H1 (cell line): ENCODE measurements around the gene ZFYVE1. TPM values are rescaled to one million over a fixed set of nuclear protein-coding genes. Genes with fewer than 3 reads are reported as not detected.

Experiments used
- CTCF ChIA-PET: fragments of 300-600 bp; sonication (Branson Sonifier 250); formaldehyde crosslinking; loops from one replicate; lab custom pipeline; 2021; ENCODE audit not compliant: partially characterized antibody; lab: Charles Lee
- POLR2A ChIA-PET: fragments of 300-600 bp; sonication (Branson Sonifier 250); formaldehyde crosslinking; loops from one replicate; lab custom pipeline; 2021; ENCODE audit warnings: inconsistent platforms; ENCODE audit not compliant: partially characterized antibody; lab: Charles Lee
- DNase-seq, 2 experiments: peaks; one replicate each; pipeline versions ENCODE4 v3.0.0 to v3.0.0-alpha.2; 2010 to 2022; ENCODE audit warnings: low spot score in 2 of 2, low read depth in 1 of 2, mixed read lengths in 1 of 2
- FAIRE-seq: peaks from 2 replicates; lab custom pipeline; 2011; peaks lifted over from hg19 to GRCh38; lab: Jason Lieb, UNC
- H2AFZ ChIP-seq: 2 replicates; pipeline ENCODE4 v1.8.1; 2012; ENCODE audit warnings: low read length, inconsistent platforms
- H2AK5ac ChIP-seq: 2 replicates; pipeline ENCODE4 v1.6.1; 2013; ENCODE audit warnings: low read depth, low read length
- H2BK120ac ChIP-seq: replicated peaks from 2 replicates; pipeline ENCODE3; 2013; ENCODE audit warnings: low read depth, low read length, inconsistent platforms
- H2BK12ac ChIP-seq: 2 replicates; pipeline ENCODE4 v1.6.1; 2013; ENCODE audit warnings: low read depth, low read length
- H2BK15ac ChIP-seq: 2 replicates; pipeline ENCODE4 v1.6.1; 2013; ENCODE audit warnings: low read length
- H2BK20ac ChIP-seq: 2 replicates; pipeline ENCODE4 v1.6.1; 2013; ENCODE audit warnings: low read length
- H2BK5ac ChIP-seq: 2 replicates; pipeline ENCODE4 v1.6.1; 2013; ENCODE audit warnings: low read depth, low read length
- H3K14ac ChIP-seq: 2 replicates; pipeline ENCODE4 v1.6.1; 2013; ENCODE audit warnings: inconsistent platforms; ENCODE audit not compliant: insufficient read length
- H3K18ac ChIP-seq: 2 replicates; pipeline ENCODE4 v1.6.1; 2013; ENCODE audit warnings: low read length; ENCODE audit errors: extremely low read depth
- H3K23ac ChIP-seq: 2 replicates; pipeline ENCODE4 v1.6.1; 2013; ENCODE audit warnings: inconsistent platforms; ENCODE audit not compliant: insufficient read length
- H3K23me2 ChIP-seq: 2 replicates; pipeline ENCODE4 v1.6.1; 2013; ENCODE audit warnings: low read depth, low read length
- H3K27ac ChIP-seq: 2 replicates; pipeline ENCODE4 v1.6.1; 2011; ENCODE audit warnings: low read depth, low read length, inconsistent platforms
- H3K27me3 ChIP-seq, 4 experiments: replicated peaks in 1 of 4; 1 replicate in 1 of 4; 2 replicates in 3 of 4; pipeline versions ENCODE4 v1.6.1 to v1.8.1; 2011 to 2013; ENCODE audit warnings: low read length in 3 of 4, mild to moderate bottlenecking in 3 of 4, inconsistent platforms in 2 of 4, mixed read lengths in 2 of 4, moderate library complexity in 1 of 4; ENCODE audit not compliant: control insufficient read depth in 3 of 4, insufficient read depth in 3 of 4; ENCODE audit errors: extremely low read depth in 1 of 4
- H3K36me3 ChIP-seq, 4 experiments: 2 replicates each; pipeline versions ENCODE4 v1.6.1 to v1.8.1; 2011 to 2013; ENCODE audit warnings: mild to moderate bottlenecking in 4 of 4, low read length in 3 of 4, moderate library complexity in 2 of 4, control low read depth in 1 of 4, inconsistent platforms in 1 of 4; ENCODE audit not compliant: insufficient read depth in 4 of 4, control insufficient read depth in 2 of 4
- H3K4ac ChIP-seq: replicated peaks from 2 replicates; pipeline ENCODE3; 2013; ENCODE audit warnings: low read length, low read depth, mixed read lengths, inconsistent platforms; ENCODE audit not compliant: insufficient read length
- H3K4me1 ChIP-seq, 4 experiments: replicated peaks in 1 of 4; 1 replicate in 1 of 4; 2 replicates in 3 of 4; pipeline versions ENCODE4 v1.6.1 to v1.8.1; 2011 to 2013; ENCODE audit warnings: low read length in 3 of 4, inconsistent platforms in 2 of 4, mixed read lengths in 1 of 4; ENCODE audit not compliant: insufficient read depth in 4 of 4, control insufficient read depth in 3 of 4
- H3K4me2 ChIP-seq, 2 experiments: 2 replicates each; pipeline versions ENCODE4 v1.6.1 to v1.8.1; 2011 to 2013; ENCODE audit warnings: low read depth in 2 of 2, low read length in 2 of 2, control low read depth in 1 of 2, inconsistent platforms in 1 of 2, mild to moderate bottlenecking in 1 of 2; ENCODE audit not compliant: insufficient read depth in 1 of 2
- H3K4me3 ChIP-seq, 4 experiments: fragments of 200-600, 300-600 bp in 1 of 4; sonication (generic), shearing (Covaris generic), sonication (Bioruptor Twin) in 1 of 4; 2 replicates each; pipeline versions ENCODE4 v1.5.1 to v1.8.1; 2011 to 2016; ENCODE audit warnings: low read length in 4 of 4, low read depth in 3 of 4, control low read depth in 2 of 4, inconsistent platforms in 2 of 4, mild to moderate bottlenecking in 2 of 4, mixed read lengths in 1 of 4, moderate library complexity in 1 of 4; ENCODE audit not compliant: insufficient read depth in 2 of 4; ENCODE audit errors: extremely low read depth in 1 of 4
- H3K56ac ChIP-seq: replicated peaks from 2 replicates; pipeline ENCODE3; 2013; ENCODE audit warnings: low read depth, mild to moderate bottlenecking, mixed read lengths, low read length, inconsistent platforms; ENCODE audit not compliant: insufficient read length
- H3K79me1 ChIP-seq: 2 replicates; pipeline ENCODE4 v1.6.1; 2013; ENCODE audit warnings: low read depth, low read length, control low read depth
- H3K79me2 ChIP-seq, 2 experiments: 2 replicates each; pipeline versions ENCODE4 v1.6.1 to v1.8.1; 2012 to 2013; ENCODE audit warnings: low read length in 2 of 2, mild to moderate bottlenecking in 2 of 2, inconsistent platforms in 1 of 2; ENCODE audit not compliant: insufficient read depth in 2 of 2, control insufficient read depth in 1 of 2
- H3K9ac ChIP-seq, 4 experiments: replicated peaks in 1 of 4; 1 replicate in 1 of 4; 2 replicates in 3 of 4; pipeline versions ENCODE4 v1.6.1 to v1.8.1; 2011 to 2013; ENCODE audit warnings: low read depth in 3 of 4, low read length in 3 of 4, control low read depth in 2 of 4, mild to moderate bottlenecking in 2 of 4, moderate library complexity in 2 of 4, inconsistent platforms in 1 of 4; ENCODE audit errors: extremely low read depth in 1 of 4
- H3K9me3 ChIP-seq, 2 experiments: 2 replicates each; pipeline versions ENCODE4 v1.6.1 to v1.8.1; 2012 to 2013; ENCODE audit warnings: mild to moderate bottlenecking in 2 of 2, moderate library complexity in 2 of 2, control low read depth in 1 of 2, inconsistent platforms in 1 of 2, low read depth in 1 of 2, low read length in 1 of 2, mixed read lengths in 1 of 2; ENCODE audit not compliant: insufficient read depth in 2 of 2
- H4K20me1 ChIP-seq, 2 experiments: replicated peaks in 1 of 2; 2 replicates each; pipeline versions ENCODE3 to v1.8.1; 2011 to 2013; ENCODE audit warnings: inconsistent platforms in 2 of 2, low read length in 2 of 2, mild to moderate bottlenecking in 1 of 2; ENCODE audit not compliant: insufficient read depth in 2 of 2, control insufficient read depth in 1 of 2
- H4K5ac ChIP-seq: 2 replicates; pipeline ENCODE4 v1.6.1; 2013; ENCODE audit warnings: low read length, low read depth, mixed read lengths, inconsistent platforms; ENCODE audit not compliant: insufficient read length
- H4K8ac ChIP-seq: 2 replicates; pipeline ENCODE4 v1.8.0; 2013; ENCODE audit warnings: mild to moderate bottlenecking, moderate library complexity, low read length, inconsistent platforms; ENCODE audit not compliant: insufficient read depth; ENCODE audit errors: extremely low read depth
- H4K91ac ChIP-seq: replicated peaks from 2 replicates; pipeline ENCODE3; 2013; ENCODE audit warnings: low read length, mixed read lengths, inconsistent platforms; ENCODE audit not compliant: insufficient read length
- ASH2L ChIP-seq: fragments of 200-600, 300-600 bp; sonication (generic); IDR thresholded peaks from one replicate; pipeline ENCODE4 v1.7.1; 2017; ENCODE audit warnings: low read length
- BACH1 ChIP-seq: IDR thresholded peaks from 2 replicates; pipeline ENCODE4 v1.6.1; 2012; ENCODE audit warnings: low read length, improper control_type of control experiment
- CTBP2 ChIP-seq: IDR thresholded peaks from 2 replicates; pipeline ENCODE4 v1.7.0; 2011; ENCODE audit warnings: borderline replicate concordance, mild to moderate bottlenecking, moderate library complexity, mixed read lengths, low read length; ENCODE audit not compliant: insufficient read depth, insufficient read length
- HDAC6 ChIP-seq: IDR thresholded peaks from one replicate; pipeline ENCODE4 v1.7.1; 2012; ENCODE audit warnings: low read depth, mild to moderate bottlenecking, inconsistent platforms, low read length, moderate library complexity
- RXRA ChIP-seq: IDR thresholded peaks from 2 replicates; pipeline ENCODE4 v1.6.1; 2011; ENCODE audit warnings: low read depth, mild to moderate bottlenecking, low read length, moderate library complexity; ENCODE audit not compliant: insufficient read depth
- SIN3A ChIP-seq, 2 experiments: IDR thresholded peaks in 1 of 2; conservative IDR thresholded peaks in 1 of 2; 2 replicates each; pipeline ENCODE4 v1.6.1; 2011 to 2012; ENCODE audit warnings: low read length in 2 of 2, improper control_type of control experiment in 1 of 2, low read depth in 1 of 2, mild to moderate bottlenecking in 1 of 2
- SIRT6 ChIP-seq: IDR thresholded peaks from one replicate; pipeline ENCODE4 v1.7.1; 2012; ENCODE audit warnings: low read length, inconsistent platforms
- SP4 ChIP-seq: IDR thresholded peaks from 2 replicates; pipeline ENCODE4 v1.6.1; 2012; ENCODE audit warnings: low read length, inconsistent platforms
- WGBS, 2 experiments: shearing (Covaris generic) in 1 of 2; methylation state at CpG; one replicate each; pipeline versions ENCODE4 v1.1.6 to v1.1.7; 2013 to 2015; ENCODE audit warnings: low lambda C conversion rate in 2 of 2, mixed read lengths in 2 of 2, inconsistent platforms in 1 of 2, low coverage in 1 of 2, missing lambda C conversion rate in 1 of 2; ENCODE audit not compliant: insufficient replicate concordance in 2 of 2, insufficient coverage in 1 of 2, insufficient read length in 1 of 2; ENCODE audit errors: extremely low coverage in 1 of 2, missing lambda C conversion rate in 1 of 2; 5-methylcytosine and 5-hydroxymethylcytosine counted together
- polyA plus RNA-seq, 7 experiments: library from polyadenylated mRNA; depleted of rRNA in 3 of 7; stranded (reverse) in 5 of 7; unstranded in 2 of 7; fragments of >200 nt in 5 of 7; fragments of 200-250 nt in 2 of 7; gene quantifications; 1 replicate in 5 of 7; 2 replicates in 1 of 7; 4 replicates in 1 of 7; pipeline versions ENCODE4 v1.2.1 to v1.2.3, GENCODE V29; 2011 to 2013; ENCODE audit warnings: missing spikeins in 2 of 7, mixed read lengths in 2 of 7
- total RNA-seq: library from RNA; stranded (reverse); fragmentation: NEBNext Ultra II Directional; extraction: Animal tissue kit (Norgen Biotek cat#: 25700); gene quantifications from 2 replicates; pipeline ENCODE4 v1.2.1, GENCODE V29; 2021
- TF ChIP-seq, protein P1 (sequence below), 3 experiments: IDR thresholded peaks; 1 replicate in 2 of 3; 2 replicates in 1 of 3; pipeline versions ENCODE4 v1.5.1 to v1.6.1; 2011; ENCODE audit warnings: low read length in 3 of 3, mild to moderate bottlenecking in 3 of 3, inconsistent platforms in 2 of 3, low read depth in 1 of 3, moderate library complexity in 1 of 3; ENCODE audit not compliant: insufficient read depth in 1 of 3; ENCODE audit errors: control extremely low read depth in 1 of 3

Gene ZFYVE1
- total and polyA plus RNA-seq, 2 of the 8 experiments (the other 6 are each of a cell fraction or from before 2014, with no cell fraction given): 9.8 to 12.5 TPM

DNA sequence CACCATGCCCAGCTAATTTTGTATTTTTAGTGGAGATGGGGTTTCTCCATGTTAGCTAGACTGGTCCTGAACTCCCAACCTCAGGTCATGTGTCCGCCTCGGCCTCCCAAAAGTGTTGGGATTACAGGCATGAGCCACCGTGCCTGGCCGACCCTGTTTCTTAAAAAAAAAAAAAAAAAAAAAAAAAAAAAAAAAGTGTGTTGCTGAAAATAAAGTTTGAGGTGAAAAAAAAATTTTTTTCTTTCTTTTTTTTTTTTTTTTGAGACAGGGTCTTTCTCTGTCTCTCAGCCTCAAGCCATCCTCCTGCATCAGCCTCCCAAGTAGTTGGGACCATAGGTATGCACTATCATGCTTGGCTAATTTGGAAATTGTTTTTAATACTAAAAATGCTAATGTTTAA lies 42.7 kb upstream of the ZFYVE1 start:
- Histone ChIP-seq H3K56ac (no peak overlapping the region), H2BK12ac (no peak overlapping the region), H3K4me1 (peaks cover 0 to 3% (median under 1%) of the 10 kb centered on the region in 4 experiments; a peak in 3 of 7 replicates), H2AK5ac (no peak overlapping the region), H2BK20ac (no peak overlapping the region), H4K5ac (no peak overlapping the region), H3K18ac (no peak overlapping the region), H3K36me3 (peaks cover 6 to 49% (median 15%) of the 10 kb centered on the region in 4 experiments; a peak in 6 of 8 replicates), H3K9me3 (no peaks in the 10 kb centered on the region), H4K8ac (no peak overlapping the region), H3K23ac (no peak overlapping the region), H3K4me2 (no peak overlapping the region), H3K27ac (no peak overlapping the region), H3K14ac (no peak overlapping the region), H3K79me2 (peaks cover 37 to 98% of the 10 kb centered on the region in 2 experiments), H4K20me1 (peaks cover 11 to 14% of the 10 kb centered on the region in 2 experiments), H3K4ac (no peak overlapping the region), H4K91ac (no peak overlapping the region), H3K4me3 (no peak overlapping the region), H2AFZ (no peak overlapping the region), H3K9ac (no peak overlapping the region), H2BK15ac (no peak overlapping the region), H3K23me2 (no peaks in the 10 kb centered on the region), H2BK120ac (no peak overlapping the region), H3K79me1 (peaks cover 3% of the 10 kb centered on the region; the same call in 1 of the 2 replicates), H2BK5ac (no peak overlapping the region), H3K27me3 (no peaks in the 10 kb centered on the region)
- TF ChIP-seq ASH2L (no peak), SIN3A (conservative IDR thresholded peaks at IDR 0.05 in 1 of 2, IDR thresholded peaks at IDR 0.05 in 1 of 2; ENCODE audit: low read depth in 1 of 2, low read length in 2 of 2) (no peak), BACH1 (no peak), CTBP2 (no peak), SIRT6 (no peak), RXRA (no peak), HDAC6 (no peak), SP4 (no peak)
- TF ChIP-seq, protein P1, sequence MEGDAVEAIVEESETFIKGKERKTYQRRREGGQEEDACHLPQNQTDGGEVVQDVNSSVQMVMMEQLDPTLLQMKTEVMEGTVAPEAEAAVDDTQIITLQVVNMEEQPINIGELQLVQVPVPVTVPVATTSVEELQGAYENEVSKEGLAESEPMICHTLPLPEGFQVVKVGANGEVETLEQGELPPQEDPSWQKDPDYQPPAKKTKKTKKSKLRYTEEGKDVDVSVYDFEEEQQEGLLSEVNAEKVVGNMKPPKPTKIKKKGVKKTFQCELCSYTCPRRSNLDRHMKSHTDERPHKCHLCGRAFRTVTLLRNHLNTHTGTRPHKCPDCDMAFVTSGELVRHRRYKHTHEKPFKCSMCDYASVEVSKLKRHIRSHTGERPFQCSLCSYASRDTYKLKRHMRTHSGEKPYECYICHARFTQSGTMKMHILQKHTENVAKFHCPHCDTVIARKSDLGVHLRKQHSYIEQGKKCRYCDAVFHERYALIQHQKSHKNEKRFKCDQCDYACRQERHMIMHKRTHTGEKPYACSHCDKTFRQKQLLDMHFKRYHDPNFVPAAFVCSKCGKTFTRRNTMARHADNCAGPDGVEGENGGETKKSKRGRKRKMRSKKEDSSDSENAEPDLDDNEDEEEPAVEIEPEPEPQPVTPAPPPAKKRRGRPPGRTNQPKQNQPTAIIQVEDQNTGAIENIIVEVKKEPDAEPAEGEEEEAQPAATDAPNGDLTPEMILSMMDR (IDR thresholded peaks at IDR 0.05; ENCODE audit: control extremely low read depth in 1 of 3, insufficient read depth in 1 of 3, low read depth in 1 of 3, low read length in 3 of 3): no peak
- ChIA-PET CTCF (no interaction called here), POLR2A (interaction anchor here (1.0 to 4.8 kb wide), 2 partner anchors 10 to 19 kb away, joined by 3 to 45 read pairs; partner anchors contain the start of gene RBM25)
- DNase-seq (no peak), FAIRE-seq (no peak)
- 94% methylated on average over 2 of the region's 4 CpGs; no CpG with 5 or more reads in 1 of the 2 experiments for WGBS, 2 experiments
